ENCODE results near the gene NCSTN. TPM values are rescaled to one million over a fixed set of nuclear protein-coding genes. Genes with fewer than 3 reads are reported as not detected.
"Not testable (repeated sequence)": the region's sequence is repeated elsewhere in the genome, so short reads cannot be mapped to it uniquely, and the experiment has no call there.

The NCSTN gene
- polyA plus RNA-seq, 1 donor: 108 TPM

DNA sequence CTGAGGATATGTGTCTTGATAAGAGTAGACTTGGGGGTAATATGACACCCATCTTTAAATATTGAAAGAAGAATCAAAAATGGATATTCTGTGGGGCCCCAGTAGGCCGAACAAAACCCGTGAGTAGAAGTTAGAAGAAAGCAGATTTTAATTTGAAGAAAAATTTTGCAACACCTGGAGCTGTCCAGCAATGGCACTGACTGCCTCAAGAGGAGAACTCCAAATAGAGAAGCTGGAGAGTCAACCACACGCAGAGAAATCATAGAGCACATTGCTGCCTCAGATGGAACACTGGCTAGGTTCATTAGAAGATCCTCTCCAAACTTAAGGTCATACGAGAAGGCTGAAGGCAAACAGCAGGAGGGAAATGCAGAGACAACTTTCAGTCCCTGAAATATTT lies 30.5 kb downstream of the NCSTN start:
- no peak for DNase-seq

DNA sequence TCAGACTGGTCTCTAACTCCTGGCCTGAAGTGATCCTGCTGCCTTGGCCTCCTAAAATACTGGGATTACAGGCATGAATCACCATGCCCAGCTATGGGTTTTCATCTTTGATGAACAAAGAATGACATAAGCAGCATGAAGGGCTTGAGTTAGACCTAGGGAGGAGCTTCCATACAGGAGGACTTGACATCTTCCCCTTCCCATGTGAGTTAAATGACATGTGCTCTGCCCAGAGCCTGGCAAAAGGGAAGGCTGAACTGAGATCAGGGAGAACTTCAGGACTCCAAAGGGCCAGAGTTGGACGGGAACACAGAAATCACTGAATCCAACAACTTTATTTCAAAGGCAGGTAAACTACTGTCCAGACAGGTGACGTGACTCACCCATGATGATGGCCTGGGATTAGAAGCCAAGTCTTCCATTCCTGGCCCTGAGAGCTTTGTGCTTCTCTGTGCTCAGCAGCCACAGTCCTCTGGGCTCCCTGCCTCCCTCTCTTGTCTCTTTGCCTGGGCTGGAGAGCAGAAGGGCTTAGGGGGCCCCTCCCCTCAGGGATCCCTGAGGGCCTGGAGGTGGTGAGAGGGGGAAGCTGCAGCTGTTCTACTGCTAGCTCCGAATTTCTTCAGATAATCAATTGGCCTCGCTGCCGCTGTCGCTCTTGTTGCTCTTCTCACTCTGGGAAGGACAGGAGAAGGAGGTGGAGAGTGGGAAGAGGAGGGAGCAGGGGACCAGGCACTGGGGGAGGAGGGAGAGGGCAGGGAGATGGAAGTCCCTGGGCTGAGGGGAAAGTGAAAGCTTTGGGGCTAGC lies 31.3 kb downstream of the NCSTN start:
- peak; percentile 62 for DNase-seq

DNA sequence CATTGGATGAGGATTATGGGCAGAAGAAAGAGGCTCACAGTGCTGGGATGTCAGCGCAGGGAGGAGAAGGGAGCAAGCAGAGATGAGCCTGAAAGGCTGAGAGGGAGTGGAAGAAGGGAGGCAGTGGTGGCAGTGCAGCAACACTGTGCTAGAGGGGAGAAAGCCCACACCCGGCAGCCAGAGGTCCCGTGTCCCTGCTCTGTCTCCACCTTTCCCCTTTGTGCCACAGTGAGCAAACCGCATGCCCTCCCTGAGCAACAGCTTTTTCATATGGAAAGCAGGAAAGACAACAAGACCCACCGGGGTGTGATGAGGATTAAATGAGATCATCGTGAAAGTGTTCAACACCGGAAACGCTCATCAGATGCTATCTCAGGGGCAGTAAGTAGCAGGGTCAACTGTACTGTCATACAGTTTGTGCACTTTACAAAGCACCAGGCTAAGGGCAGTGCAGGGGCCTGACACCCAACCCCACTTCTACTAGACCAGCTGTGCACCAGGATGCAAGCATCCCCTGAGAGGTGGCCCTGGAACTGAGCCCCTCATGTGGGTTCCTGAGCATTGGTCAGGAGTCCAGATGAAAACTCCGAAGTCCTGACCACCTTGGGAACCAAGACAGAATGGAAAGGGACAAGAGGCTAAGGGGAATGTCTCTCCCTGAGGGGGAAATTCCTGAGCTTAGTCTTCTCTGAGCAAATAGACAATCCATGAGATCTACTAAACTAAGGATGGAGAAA lies 32.8 kb downstream of the NCSTN start:
- DNase-seq: no peak

DNA sequence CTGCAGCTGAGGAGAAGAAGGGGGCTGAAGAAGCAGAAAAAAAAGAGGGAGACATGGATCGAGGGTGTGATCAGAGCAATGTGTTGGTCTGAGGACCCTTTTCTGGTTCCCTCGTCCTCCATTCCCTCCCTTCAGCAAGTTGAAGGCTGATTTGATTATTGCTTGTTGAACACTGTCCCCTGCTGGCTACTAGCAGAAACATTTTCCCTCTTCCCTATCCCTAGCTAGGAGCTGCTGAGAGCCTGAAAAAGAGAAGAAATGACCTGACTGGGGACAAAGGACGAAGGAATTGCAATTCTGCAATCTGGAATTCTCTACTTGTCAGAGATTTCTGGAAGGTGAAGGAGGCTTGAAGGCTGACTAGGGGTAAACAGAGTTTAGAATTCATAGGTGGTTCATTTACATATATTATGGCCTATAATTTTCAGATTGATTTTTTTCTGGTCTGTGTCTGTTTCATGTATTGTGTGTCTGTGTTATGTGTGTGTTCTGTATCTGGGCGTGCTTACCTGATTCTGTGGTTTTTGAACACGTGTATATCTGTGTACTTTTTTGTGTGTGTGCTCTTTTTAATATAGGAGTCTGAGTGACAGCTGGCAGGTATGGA lies 33.4 kb downstream of the NCSTN start:
- DNase-seq: peak; percentile 63

DNA sequence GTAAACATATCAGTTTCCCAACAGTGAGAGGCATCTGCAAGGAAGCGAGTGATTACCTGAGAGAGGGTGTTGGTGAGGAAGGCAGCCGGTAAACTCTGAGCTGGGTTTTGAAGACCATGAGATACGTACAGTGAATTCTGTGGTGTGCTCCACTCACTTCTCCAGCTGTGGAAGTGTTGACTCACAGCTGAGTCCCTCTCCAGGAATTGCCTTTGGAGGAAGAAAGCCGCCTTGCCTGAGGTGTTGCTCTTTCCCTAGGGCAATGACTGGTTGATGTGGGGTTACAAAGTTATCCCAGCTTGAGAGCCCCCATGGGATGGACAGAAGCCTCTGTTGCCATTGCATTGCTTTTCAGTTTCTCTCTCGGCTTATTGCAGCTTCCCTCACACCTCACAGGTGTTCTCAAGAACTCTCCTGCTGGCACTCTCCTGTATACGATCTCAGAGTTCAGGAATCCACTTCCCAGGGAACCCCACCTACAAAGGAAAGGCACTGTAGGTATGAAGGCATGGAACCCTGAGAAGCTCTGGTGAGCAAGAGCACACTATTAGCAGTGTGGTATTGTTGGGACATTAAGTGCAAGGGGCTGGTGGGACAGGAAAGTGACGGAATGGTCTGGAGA lies 34.5 kb downstream of the NCSTN start:
- no peak for DNase-seq

DNA sequence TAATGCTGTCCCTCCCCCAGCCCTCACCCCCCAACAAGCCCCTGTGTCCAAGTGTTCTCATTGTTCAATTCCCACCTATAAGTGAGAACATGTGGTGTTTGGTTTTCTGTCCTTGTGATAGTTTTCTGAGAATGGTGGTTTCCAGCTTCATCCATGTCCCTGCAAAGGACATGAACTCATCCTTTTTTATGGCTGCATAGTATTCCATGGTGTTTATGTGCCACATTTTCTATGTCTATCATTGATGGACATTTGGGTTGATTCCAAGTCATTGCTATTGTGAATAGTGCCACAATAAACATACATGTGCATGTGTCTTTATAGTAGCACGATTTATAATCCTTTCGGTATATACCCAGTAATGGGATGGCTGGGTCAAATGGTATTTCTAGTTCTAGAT lies 41.6 kb downstream of the NCSTN start:
- DNase-seq: not testable (repeated sequence)

DNA sequence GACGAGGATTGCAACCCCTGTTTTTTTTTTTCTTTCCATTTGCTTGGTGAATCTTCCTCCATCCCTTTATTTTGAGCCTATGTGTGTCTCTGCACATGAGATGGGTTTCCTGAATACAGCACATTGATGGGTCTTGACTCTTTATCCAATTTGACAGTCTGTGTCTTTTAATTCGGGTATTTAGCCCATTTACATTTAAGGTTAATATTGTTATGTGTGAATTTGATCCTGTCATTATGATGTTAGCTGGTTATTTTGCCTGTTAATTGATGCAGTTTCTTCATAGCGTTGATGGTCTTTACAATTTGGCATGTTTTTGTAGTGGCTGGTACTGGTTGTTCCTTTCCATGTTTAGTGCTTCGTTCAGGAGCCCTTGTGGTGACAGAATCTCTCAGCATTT lies 45.2 kb downstream of the NCSTN start:
- not testable (repeated sequence) for DNase-seq

DNA sequence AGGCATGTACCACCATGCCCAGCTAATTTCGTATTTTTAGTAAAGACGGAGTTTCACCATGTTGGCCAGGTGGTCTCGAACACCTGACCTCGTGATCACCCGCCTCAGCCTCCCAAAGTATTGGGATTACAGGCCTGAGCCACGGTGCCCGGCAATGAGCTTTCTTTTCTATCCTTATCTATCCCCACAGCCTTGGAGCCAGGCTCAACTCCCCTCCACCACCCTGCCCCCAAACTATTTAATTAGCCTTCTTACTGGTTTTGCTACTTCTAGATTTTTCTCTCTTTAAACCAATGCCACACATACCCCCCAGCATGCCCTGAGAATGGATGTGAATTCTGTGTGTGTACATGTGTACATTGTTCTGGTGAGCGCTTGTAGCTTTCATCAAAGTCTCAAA lies 51.5 kb downstream of the NCSTN start:
- DNase-seq: no peak

DNA sequence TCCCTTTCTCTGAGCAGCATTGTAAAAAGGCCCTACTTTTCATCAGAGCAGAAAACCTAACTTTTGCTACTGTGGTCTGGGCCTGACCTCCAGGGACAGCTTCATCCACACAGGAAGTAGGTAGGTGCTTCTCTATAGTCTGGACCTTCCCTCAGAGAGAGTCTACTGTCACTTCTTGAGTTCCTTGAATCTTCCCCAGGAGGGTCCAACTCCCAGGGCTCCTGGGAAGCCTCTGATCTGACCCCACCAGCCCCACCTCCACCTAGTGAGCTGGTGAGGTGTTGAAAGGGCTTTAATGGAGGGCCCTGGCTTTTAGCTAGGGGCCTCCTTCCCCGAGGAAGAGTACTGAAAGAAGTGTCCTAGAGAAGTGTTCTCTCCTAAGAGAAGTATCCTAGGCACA lies 54.5 kb downstream of the NCSTN start:
- no peak for DNase-seq

DNA sequence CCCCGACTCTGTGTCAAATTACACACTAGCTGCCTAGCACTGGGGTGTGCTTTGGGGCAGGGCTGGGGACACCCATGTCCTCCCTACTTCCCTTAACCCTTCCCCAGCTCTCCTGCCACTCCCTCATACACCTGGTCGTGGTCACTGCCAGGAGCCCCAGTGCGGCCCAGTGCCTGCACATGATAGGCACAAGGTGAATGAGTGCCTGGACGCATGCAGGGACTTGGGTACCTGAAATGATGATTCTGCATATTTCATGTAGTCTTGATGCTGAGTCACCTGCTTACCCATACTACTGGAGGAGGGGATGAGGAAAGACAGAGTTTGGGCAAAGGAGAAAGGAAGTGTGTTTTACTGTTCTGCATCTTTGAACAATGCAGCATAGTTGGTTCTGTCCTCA lies 55.6 kb downstream of the NCSTN start:
- no peak for DNase-seq

DNA sequence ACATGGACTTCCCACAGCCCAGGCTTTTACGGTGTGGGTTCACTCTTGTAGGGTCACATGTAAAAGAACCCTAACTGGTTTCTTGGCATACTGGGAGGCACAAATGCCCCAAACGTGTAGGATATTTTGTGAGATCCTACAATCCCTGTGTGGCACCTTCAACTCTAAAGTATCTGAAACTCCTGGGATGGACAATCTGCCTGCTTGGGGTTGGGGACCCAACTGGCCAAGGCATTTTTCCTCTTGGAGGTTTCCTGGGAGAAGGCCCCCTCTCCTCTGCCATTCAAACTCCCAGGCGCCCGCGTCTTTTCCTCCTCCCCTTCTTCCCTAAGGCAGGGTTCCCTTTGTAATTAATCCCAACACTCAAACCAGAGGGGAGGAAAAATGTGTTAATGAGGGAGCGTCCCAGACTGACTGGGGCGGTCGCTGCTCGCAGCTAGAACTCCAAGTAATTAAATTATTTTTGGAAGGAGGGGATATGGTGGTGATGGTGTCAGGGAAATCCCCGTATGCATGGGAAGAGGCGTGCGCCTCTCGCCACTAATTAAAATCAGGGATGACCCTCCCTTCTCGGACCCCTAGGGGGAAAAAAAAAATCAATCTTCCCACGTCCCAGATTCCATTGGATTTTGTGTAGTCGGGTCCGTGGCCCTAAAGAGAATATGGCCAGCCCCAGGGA lies 56.5 kb downstream of the NCSTN start:
- no peak for DNase-seq

DNA sequence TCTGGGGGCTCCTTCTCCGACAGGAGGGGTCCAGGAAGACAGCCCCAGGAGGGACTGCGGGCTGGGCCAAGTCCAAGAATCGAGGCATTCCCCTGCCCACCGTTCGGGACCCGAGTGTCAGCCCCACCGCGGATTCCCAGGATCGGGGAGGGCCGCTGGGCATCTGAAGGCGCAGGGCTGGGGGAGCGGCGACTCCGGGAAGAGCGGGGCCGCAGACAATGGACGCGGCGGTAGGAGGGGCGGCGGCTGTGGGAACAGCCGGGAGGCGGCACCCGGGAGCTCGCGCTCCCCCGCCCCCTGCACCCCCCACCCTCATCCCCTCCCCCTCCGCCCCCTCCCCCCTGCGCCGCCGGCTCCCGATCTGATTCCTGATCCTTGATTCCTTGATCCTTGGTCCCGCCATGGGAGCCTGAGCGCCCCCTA lies 57.1 kb downstream of the NCSTN start, which contains the start of gene VANGL2:
Gene VANGL2, plus strand, starts transcription at position 342 of the 423 bp plus-strand sequence. CDS start 15,274 bp downstream, outside the sequence.
- peak; percentile 91 for DNase-seq

DNA sequence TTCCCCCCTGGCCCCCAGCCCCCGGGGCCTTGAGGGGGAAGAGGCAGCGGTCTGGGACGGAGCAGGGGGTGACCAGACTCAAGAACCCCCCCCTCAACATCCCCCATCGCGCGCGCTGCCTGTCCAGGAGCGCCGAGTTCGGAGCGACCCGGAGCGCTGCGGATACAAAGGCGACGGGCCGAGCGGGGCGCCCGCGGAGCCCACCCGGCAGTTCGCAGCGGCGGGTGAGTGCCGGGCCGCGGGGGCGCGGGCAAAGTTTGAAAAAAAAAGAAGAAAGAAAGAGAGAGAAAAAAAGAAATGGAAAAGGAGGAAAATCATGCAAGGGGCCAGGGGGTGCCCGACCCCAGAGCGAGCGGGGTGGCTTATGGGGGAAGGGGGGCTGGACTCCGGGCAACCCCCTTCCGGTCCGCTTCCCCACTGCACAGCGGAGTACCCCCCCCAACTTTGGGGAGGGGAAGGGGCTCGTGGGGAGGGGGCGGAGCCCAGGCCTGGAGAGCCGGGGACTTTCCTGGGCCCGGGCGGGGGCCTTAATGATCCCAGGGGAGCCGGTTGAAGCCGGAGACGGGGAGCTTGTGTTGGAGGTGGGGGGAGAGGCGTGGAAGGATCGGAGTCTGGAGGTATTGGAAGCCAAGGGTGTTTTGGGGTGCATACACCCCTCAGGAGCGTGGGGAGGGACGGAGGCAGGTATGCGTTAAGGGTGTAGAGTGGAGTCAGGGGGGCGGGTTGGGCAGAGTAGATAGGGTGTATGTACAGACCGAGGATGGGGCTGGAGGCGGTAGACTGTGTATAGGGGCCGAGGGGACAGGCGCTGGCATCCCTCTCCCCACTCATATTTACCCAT lies 57.7 kb downstream of the NCSTN start:
- DNase-seq: no peak

DNA sequence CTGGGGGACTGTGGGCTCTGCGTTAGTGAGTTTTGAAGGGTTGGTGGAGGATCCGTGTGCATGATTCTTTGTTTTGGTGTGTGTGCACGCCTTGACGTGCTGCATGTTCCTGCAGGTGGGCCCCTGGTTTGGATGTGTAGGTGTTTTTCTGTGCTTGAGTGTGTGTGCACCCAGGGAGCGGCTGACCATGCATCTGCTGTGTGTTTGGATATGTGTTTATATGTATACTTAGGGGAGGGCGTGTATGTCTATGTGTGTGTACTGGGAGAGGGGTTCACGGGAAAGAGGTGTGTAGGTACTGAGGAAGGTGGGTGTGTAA lies 58.3 kb downstream of the NCSTN start:
- DNase-seq: no peak

DNA sequence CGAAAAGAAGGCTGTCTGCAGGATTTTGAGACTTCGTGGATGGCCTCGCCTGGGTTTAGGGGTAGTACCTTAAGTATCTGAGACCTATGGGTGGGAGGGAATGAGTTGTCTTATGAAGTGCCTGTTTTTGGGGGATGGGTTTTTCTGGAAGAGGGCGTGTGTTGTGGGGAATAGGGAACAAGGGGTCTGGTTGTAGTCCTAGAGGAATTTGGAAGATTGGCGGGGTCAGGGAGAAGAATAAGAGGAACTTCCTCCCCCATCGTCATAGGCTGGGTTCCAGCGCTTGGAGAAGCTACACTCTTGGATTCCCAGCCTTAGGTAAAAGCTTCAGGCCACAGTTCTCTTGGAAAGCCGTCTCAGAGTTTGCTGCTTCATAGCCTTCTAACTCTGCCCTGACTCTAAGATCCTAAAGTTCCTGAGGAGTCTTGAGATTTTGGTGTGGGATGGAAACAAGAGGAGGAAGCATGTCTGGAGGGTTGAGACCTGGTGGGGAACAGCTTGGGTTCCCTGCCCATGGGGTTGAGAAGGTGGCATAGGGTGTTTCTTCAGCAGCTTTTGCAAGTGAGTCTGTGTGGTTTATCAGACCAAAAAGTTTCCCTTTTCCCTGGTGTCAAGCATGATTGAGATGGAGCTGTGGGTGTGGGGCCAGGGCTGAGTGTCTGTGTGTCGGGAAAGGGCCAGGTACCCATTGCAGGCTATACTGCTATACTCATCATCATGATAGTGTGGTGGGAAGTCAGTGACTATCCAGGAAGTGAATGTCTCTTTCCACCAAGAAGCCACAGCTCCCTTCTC lies 59.0 kb downstream of the NCSTN start:
- no peak for DNase-seq

DNA sequence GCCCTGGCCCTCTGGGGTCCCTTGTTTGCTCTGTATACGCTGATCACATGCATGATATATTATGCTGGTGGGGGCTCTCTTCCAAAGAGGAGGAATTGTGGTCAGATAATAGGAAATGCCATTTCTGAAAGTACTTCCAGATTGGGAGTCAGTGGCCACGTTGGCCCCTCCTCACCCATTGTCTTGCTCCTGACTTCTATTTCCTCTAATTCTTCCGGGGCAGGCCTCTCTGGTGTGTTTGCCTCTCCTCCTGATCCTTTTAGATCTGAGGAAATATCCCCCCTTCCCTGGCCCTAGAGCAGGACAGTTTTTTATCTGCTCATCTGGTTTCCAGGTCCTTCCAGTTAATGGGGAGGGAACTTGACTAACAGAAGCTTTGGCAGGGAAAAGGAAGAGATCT lies 60.1 kb downstream of the NCSTN start:
- no peak for DNase-seq

DNA sequence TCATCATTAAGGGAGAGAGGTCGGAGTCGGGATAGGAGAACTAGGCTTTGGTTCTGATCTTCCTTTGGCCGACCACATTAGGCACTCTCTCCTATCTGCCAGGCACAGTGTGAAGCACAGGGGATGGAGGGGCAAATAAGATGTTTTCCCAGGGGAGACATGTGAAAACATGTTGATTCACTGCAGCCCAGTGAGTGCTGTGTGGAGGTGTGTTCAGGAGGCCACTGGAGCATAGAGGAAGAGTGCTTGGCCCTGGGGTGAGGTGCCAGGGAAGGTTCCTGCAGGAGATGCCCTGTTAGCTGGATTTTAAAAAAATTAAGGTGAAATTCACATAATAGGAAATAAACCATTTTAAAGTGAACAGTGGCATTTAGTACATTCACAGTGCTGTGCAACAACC lies 60.9 kb downstream of the NCSTN start:
- DNase-seq: no peak

DNA sequence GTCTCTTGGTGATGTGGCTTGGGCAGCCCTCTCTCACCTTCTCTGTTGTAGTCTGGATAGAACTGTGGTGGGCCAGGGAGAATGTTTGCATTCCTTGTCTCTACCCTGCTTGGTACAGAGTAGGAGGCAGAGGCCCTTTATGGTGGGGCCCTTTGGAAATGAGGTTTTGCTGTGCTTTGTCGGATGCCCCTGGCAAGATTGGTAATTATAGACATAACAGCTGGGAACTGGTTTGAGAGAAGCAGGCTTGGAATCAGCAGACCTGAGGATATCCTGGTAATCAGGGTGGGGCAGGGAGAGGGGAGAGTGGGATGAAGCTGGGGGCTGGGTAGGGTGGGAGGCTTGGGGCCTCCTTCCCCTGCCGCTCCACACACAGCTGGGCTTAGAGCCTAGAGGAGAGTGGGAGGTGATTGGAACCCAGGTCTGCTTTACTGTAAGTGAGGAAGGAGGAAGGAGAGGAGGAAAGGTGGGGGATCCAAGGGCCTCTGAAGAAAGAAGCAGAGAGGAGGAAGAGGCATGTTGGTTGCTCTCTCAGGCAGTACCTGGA lies 62.2 kb downstream of the NCSTN start:
- DNase-seq: no peak

DNA sequence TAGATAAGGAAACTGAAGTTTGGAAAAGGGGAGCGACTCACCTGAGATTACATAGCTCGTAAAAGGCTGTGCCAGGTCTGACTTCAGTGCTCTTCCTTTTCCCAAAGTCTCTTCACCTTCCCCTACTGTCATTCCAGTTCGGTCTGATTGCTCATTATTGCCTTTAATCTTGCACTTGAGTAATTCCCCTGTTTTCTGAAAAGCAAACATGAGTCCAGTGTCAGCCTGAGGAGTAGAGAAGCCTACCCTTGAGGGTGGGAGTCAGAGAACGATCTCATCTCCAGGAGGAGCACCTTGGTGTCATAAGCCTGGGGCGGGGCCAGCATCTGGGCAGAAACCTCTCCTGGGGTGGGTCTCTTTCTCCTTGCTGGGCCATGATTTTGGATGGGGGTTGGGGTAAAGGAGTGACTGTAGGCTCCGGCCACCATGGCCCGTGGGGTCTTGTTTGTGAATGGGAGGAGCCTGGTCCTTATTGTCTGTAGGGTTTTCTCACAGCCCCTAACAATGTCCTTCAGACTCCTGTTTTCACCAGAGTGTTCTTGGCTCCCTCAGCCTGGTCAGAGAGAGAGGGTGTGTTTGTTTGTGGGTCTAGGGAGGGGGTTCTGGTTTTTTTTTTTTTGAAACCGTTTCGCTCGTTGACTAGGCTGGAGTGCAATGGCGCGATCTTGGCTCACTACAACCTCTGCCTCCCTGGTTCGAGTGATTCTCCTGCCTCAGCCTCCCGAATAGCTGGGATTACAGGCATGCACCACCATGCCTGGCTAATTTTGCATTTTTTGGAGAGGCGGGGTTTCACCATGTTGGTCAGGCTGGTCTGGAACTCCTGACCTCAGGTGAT lies 63.2 kb downstream of the NCSTN start:
- no peak for DNase-seq
